ENCODE results near the gene C16orf54.
"Not testable (repeated sequence)": the region's sequence is repeated elsewhere in the genome, so short reads cannot be mapped to it uniquely, and the experiment has no call there.

Gene C16orf54

DNA sequence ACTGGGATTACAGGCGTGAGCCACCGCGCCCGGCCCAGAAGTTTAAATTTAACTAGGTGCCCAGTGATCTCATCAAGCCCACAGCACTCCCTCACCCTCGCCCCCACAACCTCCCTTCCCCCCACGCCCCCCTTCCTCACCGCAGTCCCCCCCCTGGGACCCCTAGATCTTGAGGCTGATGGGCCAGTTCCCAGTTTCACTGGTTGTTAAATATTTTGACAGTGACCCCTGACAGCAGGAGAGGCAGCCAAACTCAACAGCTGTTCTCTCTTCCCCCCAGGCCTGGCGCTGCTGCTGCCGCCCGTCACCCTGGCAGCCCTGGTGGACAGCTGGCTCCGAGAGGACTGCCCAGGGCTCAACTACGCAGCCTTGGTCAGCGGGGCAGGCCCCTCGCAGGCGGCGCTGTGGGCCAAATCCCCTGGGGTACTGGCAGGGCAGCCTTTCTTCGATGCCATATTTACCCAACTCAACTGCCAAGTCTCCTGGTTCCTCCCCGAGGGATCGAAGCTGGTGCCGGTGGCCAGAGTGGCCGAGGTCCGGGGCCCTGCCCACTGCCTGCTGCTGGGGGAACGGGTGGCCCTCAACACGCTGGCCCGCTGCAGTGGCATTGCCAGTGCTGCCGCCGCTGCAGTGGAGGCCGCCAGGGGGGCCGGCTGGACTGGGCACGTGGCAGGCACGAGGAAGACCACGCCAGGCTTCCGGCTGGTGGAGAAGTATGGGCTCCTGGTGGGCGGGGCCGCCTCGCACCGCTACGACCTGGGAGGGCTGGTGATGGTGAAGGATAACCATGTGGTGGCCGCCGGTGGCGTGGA lies 51.2 kb downstream of the C16orf54 start:
- TF ChIP-seq, protein P1, sequence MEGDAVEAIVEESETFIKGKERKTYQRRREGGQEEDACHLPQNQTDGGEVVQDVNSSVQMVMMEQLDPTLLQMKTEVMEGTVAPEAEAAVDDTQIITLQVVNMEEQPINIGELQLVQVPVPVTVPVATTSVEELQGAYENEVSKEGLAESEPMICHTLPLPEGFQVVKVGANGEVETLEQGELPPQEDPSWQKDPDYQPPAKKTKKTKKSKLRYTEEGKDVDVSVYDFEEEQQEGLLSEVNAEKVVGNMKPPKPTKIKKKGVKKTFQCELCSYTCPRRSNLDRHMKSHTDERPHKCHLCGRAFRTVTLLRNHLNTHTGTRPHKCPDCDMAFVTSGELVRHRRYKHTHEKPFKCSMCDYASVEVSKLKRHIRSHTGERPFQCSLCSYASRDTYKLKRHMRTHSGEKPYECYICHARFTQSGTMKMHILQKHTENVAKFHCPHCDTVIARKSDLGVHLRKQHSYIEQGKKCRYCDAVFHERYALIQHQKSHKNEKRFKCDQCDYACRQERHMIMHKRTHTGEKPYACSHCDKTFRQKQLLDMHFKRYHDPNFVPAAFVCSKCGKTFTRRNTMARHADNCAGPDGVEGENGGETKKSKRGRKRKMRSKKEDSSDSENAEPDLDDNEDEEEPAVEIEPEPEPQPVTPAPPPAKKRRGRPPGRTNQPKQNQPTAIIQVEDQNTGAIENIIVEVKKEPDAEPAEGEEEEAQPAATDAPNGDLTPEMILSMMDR (IDR thresholded peaks at IDR 0.05; ENCODE audit: low read depth, low read length) = no peak
- no peak for DNase-seq (ENCODE audit: extremely low read depth, low read depth)

DNA sequence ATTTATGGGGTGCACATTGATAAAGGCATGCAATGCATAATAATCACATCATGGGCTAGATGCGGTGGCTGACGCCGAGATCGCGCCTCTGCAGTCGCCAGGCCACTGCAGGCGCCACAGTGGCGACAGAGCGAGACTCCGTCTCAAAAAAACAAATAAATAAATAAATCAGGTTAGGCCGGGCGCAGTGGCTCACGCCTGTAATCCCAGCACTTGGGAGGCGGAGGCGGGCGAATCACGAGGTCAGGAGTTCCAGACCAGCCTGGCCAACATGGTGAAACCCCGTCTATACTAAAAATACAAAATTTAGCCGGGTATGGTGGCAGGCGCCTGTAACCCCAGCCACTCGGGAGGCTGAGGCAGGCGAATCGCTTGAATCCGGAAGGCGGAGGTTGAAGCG lies 53.2 kb downstream of the C16orf54 start:
- not testable (repeated sequence) for DNase-seq (ENCODE audit: extremely low read depth, low read depth)

Measured in AG09319 (cell line).